Activated naive CD4-positive, alpha-beta T cell treated with anti-CD3 and anti-CD28 coated beads, Interleukin-2, amount 50 U/mL, for 16 hours (primary cell): ENCODE results near the gene MRPL43.

Experiments
- DNase-seq: peaks from one replicate; pipeline ENCODE4 v3.0.0-alpha.2; 2020

MRPL43 gene

GRCh38 chr10:101018600-101019439, 31.5 kb upstream of the MRPL43 start:
- peak; percentile 76 for DNase-seq

- no peak for DNase-seq
These were observed 30.9 kb upstream of the MRPL43 start for GRCh38 chr10:101018118-101018599.

- no peak for DNase-seq
These were observed 29.5 kb upstream of the MRPL43 start for GRCh38 chr10:101016814-101017213.

- no peak for DNase-seq
These were observed 28.3 kb upstream of the MRPL43 start for GRCh38 chr10:101015582-101015973.

GRCh38 chr10:101014966-101015581, 27.8 kb upstream of the MRPL43 start:
- DNase-seq, result no peak

- peak; percentile 74 for DNase-seq
These were observed 27.1 kb upstream of the MRPL43 start for GRCh38 chr10:101014230-101014884.

- no peak for DNase-seq
These were observed 26.1 kb upstream of the MRPL43 start for GRCh38 chr10:101013365-101013825.

GRCh38 chr10:101012525-101013364, 25.4 kb upstream of the MRPL43 start:
- DNase-seq, result peak; percentile 74

GRCh38 chr10:101011517-101012423, 24.5 kb upstream of the MRPL43 start:
- DNase-seq, result no peak

- no peak for DNase-seq
These were observed 23.0 kb upstream of the MRPL43 start for GRCh38 chr10:101010329-101010728.

GRCh38 chr10:101008823-101009423, 21.6 kb upstream of the MRPL43 start:
- DNase-seq, result no peak

GRCh38 chr10:101007915-101008822, 20.9 kb upstream of the MRPL43 start:
- DNase-seq, result no peak

GRCh38 chr10:101007099-101007711, 19.9 kb upstream of the MRPL43 start:
- no peak for DNase-seq

- no peak for DNase-seq
These were observed 19.3 kb upstream of the MRPL43 start for GRCh38 chr10:101006593-101007098.

GRCh38 chr10:101005869-101006567, 18.7 kb upstream of the MRPL43 start:
- DNase-seq, result no peak

- no peak for DNase-seq
These were observed 18.1 kb upstream of the MRPL43 start for GRCh38 chr10:101005361-101005760.

- DNase-seq, result no peak
These were observed 16.4 kb upstream of the MRPL43 start for GRCh38 chr10:101003639-101004206.

GRCh38 chr10:101002456-101002855, 15.2 kb upstream of the MRPL43 start:
- DNase-seq, result no peak
